Activated CD8-positive, alpha-beta memory T cell treated with anti-CD3 and anti-CD28 coated beads, Interleukin-2, amount 50 U/mL, for 24 hours (primary cell): Measurements from ENCODE around the gene IL1R2.

ENCODE experiments used
- DNase-seq: peaks from one replicate; pipeline ENCODE4 v3.0.0-alpha.2; 2020; ENCODE audit errors: extremely low read depth

IL1R2 gene

DNA sequence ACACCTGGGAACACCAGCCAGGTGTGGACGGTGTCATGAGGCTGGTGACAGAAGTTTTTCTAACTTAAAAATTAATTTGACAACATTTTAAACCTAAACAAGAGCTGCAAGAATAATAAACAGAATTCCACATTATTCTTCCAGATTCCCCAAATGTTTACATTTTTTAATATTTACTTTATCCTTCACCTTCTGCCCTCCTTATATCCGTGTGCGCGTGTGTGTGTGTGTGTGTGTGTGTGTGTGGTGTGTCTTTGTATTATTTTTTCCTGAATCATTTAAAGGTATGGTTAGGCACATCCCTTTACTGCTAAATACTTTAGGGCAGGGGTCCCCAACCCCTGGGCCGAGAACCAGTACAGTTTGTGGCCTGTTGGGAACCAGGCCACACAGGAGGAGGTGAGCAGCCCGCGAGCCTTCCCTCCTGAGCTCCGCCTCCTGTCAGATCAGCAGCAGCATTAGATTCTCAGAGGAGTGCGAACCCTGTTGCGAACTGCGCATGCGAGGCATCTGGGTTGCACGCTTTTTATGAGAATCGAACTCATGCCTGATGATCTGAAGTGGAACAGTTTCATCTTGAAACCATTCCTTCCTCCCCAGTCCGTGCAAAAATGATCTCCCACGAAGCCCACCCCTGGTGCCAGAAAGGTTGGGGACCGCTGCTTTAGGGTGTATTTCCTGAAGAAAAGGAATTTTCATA, 16.4 kb upstream of the IL1R2 start:
- no peak for DNase-seq

DNA sequence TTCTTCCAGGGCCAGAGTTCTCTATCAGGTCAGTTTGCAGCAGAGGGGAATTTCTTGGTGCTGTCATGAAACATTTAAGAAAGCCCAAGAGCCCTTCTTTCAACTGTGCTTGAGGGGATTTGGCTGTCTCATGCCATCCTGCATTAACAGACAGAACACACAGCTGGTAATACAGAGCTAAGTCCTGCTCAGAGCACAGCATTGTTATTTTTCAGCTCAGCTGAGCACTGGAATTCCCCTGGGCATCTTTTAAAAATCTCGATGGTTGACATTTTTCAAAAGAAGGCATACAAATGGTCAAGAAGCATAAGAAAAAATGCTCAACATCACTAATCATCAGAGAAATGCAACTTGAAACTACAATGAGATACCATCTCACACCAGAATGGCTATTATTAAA, 14.9 kb upstream of the IL1R2 start:
- no peak for DNase-seq

DNA sequence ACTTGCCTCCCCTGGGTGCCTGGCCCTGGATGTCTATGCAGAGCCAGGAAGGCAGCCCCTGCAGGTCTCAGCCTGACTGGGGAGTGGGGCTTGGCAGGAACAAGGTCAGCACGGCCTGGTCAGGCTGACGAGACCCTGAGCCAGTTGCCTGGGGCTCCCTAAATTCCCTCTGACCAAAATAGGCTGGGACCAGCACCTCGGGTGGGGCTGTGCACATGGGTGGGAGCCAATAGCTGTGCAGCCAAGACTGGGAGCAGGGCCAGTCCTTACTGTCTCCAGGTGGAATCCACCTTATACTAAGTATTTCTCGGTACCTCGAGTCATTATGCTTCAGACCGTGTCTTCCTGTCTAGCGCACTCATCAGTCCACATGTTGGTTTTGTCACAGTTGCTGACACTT, 11.4 kb upstream of the IL1R2 start:
- DNase-seq, result no peak

DNA sequence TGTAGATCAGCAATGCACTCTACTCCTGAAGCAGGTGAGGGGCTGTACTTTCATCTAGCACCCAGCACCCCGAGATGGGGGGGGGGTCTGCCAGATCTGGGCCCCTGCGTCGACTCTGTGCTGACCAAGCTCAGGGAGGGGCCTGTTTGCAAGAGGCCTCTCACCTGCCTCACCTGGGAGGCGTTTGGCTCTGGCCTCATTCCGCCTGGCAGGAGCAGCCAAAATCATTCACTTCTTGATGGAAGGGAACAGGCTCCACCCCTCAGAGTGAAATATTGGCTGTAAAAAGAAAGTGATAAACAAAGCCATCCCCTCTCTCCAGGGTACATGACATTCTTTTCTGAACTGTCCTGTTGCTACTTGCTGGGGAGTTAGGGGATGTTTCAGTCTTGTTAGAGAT, 10.7 kb upstream of the IL1R2 start:
- no peak for DNase-seq

- DNase-seq, result no peak
Measured at GRCh38 chr2:101981504-101981903, 10.3 kb upstream of the IL1R2 start.

- no peak for DNase-seq
Measured at GRCh38 chr2:101982495-101983029, 9.2 kb upstream of the IL1R2 start.

DNA sequence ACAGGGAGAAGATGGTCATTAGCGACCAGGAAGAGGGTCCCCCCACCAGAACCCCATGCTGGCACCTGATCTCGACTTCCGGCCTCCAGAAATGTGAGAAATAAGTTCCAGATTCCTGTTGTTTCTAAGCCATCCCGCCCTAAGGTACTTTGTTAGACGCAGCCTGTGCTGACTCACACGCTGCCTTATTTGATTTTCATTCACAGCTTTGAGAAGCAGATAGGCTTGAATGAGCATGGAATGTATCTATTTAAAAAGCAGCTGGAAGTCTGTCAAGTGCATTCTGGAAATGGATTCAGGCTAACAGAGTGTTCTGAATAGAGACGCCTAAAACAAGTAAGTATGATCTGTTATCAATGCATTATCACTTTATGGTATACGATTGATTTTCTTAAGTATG, 8.3 kb upstream of the IL1R2 start:
- no peak for DNase-seq

DNA sequence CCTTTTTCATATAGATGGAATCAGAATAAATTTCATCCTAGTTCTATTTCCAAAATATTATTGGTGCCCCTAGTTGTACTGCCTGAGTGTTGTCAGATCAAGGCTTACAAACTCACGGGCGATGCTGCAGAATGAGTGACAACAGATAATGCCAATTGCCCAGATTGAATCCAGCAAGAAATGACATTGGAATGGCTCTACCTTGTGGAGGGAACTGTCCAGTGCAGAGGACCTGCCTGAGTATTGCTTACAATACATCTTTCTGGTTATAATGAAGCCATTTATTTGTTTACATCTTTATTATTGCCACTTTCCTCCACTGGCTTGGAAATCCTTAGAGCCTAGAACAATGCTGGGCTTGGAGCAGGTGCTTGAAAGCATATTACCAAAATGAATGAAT, 7.8 kb upstream of the IL1R2 start:
- no peak for DNase-seq

GRCh38 chr2:101984656-101985055, 7.1 kb upstream of the IL1R2 start:
- DNase-seq, result no peak

GRCh38 chr2:101985101-101985792, 6.5 kb upstream of the IL1R2 start:
- DNase-seq, result no peak

- no peak for DNase-seq
Measured at GRCh38 chr2:101985793-101986164, 6.0 kb upstream of the IL1R2 start.

GRCh38 chr2:101986376-101986775, 5.4 kb upstream of the IL1R2 start:
- DNase-seq, result no peak

DNA sequence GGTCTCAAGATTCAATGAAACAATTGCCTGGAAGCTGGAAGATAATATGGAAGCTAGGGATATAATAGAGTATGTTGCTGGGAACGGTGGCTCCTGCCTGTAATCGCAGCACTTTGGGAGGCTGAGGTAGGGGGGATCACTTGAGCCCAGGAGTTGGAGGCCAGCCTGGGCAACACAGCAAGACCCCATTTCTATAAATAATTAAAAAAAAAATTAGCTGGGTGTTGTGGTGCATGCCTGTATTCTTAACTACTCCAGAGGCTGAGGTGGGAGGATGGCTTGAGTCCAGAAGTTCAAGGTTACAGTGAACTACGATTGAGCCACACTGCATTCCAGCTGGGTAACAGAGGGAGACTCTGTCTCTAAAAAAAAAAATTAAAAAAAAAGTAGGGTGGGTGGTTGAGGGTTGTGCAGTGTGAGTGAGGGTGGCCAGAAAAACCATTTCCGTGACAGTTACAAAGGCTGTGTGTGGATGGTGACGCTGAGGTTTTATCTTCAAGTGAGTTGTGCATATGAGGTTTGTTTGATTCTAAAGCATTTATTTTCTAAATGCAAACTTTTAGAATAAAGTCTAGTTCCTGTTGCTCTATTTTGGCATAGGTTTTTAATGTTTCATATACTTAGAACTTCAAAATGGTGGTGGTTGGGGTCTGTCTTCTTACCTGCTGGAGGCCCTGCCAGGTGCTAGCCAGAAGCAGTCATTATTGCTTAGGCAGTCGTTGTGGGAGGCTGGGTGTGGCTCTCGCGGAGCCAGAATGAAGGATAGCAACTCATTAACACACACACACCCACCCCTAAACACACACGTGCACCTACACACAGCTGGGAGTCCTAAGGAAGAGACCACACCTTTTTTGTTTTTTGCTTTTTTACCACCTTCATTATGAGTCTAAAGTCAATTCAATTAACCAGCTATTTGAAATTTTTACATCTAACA, 4.7 kb upstream of the IL1R2 start:
- no peak for DNase-seq

DNA sequence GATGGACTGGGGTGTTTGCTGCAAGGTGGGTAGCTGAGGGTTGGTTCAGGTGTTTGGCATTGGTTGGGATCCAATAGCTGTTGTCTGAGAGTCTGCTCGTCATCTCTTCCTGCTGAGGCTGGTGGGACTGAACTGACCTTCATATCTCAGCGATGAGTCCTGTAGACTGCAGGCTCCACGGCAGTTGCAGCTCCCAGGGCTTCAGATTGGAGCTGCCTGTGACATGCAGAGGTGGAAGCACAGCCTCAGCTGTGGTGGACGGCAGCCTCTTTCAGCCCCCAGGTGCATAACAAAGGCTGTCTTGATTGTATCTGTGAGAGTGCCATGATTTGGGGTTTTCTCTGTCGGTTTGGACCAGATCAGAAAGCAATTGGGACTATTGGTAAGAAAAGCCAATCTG, 3.9 kb upstream of the IL1R2 start:
- DNase-seq, result no peak

- no peak for DNase-seq
Measured at GRCh38 chr2:101988541-101988940, 3.2 kb upstream of the IL1R2 start.

GRCh38 chr2:101989740-101990460, 1.9 kb upstream of the IL1R2 start:
- no peak for DNase-seq

DNA sequence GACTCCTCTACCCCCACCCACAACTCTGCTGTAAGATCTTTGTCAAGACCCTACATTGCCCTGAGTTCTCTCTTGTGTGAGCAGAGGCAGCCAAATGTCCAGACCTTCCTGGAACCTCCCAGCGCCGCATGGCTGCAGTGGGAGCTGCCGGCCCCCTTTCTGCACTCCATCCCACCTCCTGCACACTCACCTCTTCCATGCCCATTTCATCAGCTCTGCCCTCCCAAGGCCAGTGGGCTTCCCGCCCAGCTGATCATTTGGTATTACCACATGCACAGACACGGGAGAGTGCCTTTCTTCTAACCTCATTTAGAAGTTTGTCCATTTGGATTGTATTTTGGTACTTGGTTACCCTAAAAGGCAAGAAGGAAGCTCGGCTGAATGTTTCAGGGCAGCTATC, 2.0 kb downstream of the IL1R2 start:
- DNase-seq, result no peak

DNA sequence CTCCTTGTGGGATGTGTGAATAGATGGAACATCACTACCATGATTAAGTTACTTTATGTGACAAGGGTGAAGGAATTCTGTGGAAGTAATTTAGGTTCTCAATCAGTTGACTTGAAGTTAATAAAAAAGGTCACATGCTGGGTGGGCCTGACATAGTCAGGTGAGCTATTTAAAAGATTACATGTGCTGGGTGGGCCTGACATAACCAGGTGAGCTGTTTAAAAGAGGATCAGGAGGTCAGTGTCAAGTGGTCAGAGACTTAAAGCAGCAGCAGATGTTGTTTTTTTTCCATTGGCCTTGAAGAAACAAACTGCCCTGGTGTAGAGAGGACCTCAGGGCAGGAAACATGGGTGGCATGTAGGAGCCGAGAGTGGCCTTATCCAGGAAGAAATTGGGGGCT, 3.3 kb downstream of the IL1R2 start:
- DNase-seq, result no peak

DNA sequence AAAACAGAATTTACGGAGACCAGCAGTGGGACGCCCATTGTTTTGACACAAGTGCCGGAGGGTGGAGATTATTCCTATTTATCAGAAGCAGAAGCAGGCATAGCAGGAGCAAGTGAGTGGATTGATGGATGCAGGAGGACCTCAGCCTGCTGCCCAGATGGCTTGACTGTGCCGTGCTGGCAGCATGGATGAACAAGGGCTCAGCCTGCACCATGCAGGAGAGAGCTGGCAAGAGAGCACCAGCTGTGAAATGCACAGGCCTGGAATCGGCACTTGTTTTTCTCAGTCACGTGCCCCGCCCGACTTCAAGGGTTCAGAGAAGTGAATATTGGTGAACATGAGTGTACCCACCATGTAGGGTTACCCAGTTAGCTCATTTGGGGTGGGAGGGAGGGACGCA, 4.0 kb downstream of the IL1R2 start:
- DNase-seq, result no peak

GRCh38 chr2:101998556-101998895, 6.8 kb downstream of the IL1R2 start:
- DNase-seq, result no peak

- no peak for DNase-seq
Measured at GRCh38 chr2:101998896-101999789, 7.4 kb downstream of the IL1R2 start.
